GM20000 (cell line): ENCODE data around the gene SERPINB1.

Experiments used
- DNase-seq: peaks from one replicate; pipeline ENCODE4 v3.0.0; 2012; ENCODE audit warnings: low spot score
- TF ChIP-seq, protein P1 (sequence below): IDR thresholded peaks from 2 replicates; pipeline ENCODE4 v1.5.1; 2012; ENCODE audit warnings: mild to moderate bottlenecking, control low read depth; ENCODE audit errors: extremely low read depth, missing control alignments

The SERPINB1 gene

DNA sequence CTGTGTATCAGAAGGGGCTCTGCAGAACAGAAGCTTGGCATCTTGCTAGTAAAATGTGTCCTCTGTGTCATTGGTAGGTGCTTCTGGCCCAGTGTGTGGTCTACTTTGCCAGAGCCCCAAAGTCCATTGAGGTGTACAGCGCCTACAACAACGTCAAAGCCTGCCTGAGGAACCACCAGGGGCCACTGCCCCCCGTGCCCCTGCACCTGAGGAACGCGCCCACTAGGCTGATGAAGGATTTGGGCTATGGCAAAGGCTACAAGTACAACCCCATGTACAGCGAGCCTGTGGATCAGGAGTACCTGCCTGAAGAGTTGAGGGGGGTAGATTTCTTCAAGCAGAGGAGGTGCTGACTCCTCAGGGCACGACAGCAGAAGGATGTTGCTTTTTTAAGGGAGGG lies 56.7 kb downstream of the SERPINB1 start:
- TF ChIP-seq, protein P1, sequence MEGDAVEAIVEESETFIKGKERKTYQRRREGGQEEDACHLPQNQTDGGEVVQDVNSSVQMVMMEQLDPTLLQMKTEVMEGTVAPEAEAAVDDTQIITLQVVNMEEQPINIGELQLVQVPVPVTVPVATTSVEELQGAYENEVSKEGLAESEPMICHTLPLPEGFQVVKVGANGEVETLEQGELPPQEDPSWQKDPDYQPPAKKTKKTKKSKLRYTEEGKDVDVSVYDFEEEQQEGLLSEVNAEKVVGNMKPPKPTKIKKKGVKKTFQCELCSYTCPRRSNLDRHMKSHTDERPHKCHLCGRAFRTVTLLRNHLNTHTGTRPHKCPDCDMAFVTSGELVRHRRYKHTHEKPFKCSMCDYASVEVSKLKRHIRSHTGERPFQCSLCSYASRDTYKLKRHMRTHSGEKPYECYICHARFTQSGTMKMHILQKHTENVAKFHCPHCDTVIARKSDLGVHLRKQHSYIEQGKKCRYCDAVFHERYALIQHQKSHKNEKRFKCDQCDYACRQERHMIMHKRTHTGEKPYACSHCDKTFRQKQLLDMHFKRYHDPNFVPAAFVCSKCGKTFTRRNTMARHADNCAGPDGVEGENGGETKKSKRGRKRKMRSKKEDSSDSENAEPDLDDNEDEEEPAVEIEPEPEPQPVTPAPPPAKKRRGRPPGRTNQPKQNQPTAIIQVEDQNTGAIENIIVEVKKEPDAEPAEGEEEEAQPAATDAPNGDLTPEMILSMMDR: no peak
- DNase-seq: no peak

DNA sequence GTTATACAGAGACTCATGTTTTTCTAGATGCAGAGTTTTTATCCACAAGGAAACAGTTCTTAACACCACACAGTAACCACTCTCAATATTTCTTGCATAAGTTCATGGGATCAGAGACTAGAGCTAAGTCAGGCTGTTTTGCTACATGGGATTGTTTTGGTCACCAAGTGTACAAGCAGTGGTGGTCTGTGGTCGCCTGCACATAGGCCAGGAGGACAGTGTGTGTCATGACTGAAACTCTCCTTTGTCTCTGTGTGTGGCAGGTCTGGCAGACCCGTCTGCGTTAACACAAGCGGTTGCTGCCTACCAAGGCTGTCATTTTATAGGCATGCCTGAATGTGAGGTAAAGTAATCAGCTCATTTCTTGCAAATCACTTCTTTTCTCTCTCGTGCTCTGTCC lies 57.6 kb downstream of the SERPINB1 start:
- TF ChIP-seq, protein P1: no peak

DNA sequence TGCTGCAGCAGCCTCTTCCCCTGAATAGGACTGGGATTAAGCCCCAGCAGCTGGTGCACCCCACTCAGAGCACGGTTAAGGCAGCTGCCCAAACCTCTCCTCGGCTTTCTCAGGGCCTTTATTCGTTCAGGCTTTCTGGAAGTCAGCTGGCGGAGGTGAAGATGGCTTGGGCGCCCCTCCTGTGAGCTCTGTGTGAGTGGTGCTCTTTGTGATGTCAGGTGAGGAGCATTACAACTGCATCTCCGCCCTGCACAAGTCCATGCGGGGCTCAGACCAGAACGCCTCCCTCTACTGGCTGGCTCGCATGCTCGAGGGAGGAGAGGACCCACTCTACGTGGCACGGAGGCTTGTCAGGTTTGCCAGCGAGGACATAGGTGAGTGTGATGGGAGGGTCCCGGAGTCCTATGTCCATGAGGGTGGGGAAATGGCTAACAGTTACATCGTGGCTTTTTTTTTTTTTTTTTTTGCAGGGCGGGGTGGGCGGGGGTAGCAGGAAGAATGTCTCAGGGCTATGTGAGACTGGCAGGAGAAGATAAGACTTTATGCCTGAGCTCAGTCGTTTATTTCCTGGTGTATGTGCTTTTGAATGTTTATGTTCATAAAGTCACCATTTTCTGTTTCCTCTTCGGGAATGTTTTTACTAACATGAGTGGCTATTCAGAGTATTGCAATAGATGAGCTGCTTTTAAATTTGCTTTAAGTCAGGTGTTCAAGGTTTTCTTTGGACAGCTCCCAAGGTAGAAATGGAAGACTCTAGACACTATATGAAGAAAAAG lies 58.3 kb downstream of the SERPINB1 start:
- DNase-seq: no peak
- TF ChIP-seq, protein P1: no peak

More for the DNA sequence above, 57.6 kb downstream of the SERPINB1 start:
- DNase-seq: no peak

DNA sequence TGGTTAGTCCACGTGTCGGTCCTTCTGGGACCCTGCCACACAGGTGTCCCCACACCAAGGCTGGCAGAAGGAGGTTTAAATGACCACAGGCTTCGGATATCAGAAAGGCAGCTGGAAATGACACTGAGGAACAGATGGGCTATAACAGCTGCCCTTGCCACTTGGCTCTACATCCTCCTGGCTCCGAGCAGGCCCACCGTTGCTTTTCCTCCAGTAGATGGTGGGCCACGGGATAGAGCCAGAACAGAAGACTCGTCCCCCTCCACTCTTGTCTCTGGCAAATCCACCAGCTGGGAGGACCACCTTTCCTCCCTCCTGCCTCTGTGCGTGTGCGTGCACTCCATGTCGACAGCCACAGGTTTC lies 58.9 kb downstream of the SERPINB1 start:
- no peak for DNase-seq
- TF ChIP-seq, protein P1: no peak

DNA sequence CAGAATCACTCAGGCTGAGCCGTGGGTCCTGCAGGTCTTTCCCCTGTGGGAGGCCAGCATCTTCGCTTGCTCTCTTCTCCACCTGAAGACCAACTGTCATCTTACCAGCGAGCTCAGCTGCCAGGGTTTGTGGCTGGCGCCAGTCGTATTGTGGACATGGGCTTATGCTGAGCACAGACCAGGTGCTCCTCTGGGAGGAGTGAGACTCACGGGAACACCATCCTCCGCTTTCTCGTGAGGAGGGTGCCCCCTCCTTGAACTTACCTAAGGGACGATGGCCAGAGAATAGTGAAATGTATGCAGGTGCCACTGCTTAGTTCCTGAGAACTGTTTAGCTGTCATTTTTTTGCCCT lies 59.3 kb downstream of the SERPINB1 start:
- DNase-seq: no peak
- TF ChIP-seq, protein P1: no peak
